ENCODE data around the gene TMEM163. TPM values are rescaled to one million over a fixed set of nuclear protein-coding genes. Genes with fewer than 3 reads are reported as not detected.

The TMEM163 gene
- total RNA-seq, 2 experiments from 2014 or later = not detected

GRCh38 chr2:134420259-134420658 lies 298.5 kb downstream of the TMEM163 start:
- ChIA-PET POLR2A (interaction anchor here (0.7 to 1.4 kb wide), 2 partner anchors 8 to 278 kb away, joined by 3 read pairs; no protein-coding TSS in a partner anchor), CTCF (interaction anchor here (1.0 kb wide), 1 partner anchor 298 kb away, joined by 3 read pairs; no protein-coding TSS in a partner anchor)
- Mint-ChIP-seq H3K27ac (no peak overlapping the region), H3K4me3 (no peak overlapping the region), H3K4me1 (ENCODE audit: low read depth) (peaks cover 4% of the 10 kb centered on the region), H3K27me3 (no peaks in the 10 kb centered on the region), H3K36me3 (ENCODE audit: low read depth) (peaks cover 11% of the 10 kb centered on the region), H3K9me3 (no peaks in the 10 kb centered on the region)
- no peak for TF ChIP-seq CTCF (IDR thresholded peaks at IDR 0.05)
- DNase-seq (no peak), ATAC-seq (no peak)
- intact Hi-C loops (cut with micrococcal nuclease) = no loop called here

- ChIA-PET CTCF (interaction anchor here (0.7 to 1.3 kb wide), 5 partner anchors 30 to 300 kb away, joined by 3 to 8 read pairs (median 3); no protein-coding TSS in a partner anchor), POLR2A (no interaction called here)
- ATAC-seq = no peak
- no peak for TF ChIP-seq CTCF (IDR thresholded peaks at IDR 0.05)
- Mint-ChIP-seq H3K27ac (no peak overlapping the region), H3K4me3 (no peak overlapping the region), H3K36me3 (ENCODE audit: low read depth) (peaks cover 6% of the 10 kb centered on the region), H3K9me3 (no peaks in the 10 kb centered on the region), H3K4me1 (ENCODE audit: low read depth) (peaks cover 4% of the 10 kb centered on the region), H3K27me3 (no peaks in the 10 kb centered on the region)
- DNase-seq = no peak
- intact Hi-C loops (cut with micrococcal nuclease) = loop anchor here (10.0 kb wide), 1 partner anchor 163 kb away; the partner anchor contains the start of gene MGAT5
Measured at GRCh38 chr2:134417968-134418582, 300.7 kb downstream of the TMEM163 start.

DNA sequence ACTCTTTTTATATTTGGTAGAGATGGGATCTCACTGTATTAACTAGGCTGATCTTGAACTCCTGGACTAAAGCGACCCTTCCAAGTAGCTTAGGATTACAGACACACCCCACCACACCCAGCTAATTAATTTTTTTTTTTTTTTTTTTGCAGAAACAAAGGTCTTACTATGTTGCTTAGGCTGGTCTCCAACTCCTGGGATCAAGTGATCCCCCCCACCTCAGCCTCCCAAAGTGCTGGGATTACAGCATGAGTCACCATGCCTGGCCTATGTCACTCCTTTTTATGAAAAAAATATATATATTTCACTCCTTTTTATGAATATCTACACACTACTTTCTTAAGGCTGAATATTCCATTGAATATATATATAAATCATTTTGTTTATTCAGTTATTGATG lies 302.2 kb downstream of the TMEM163 start:
- ChIA-PET CTCF (interaction anchor here (1.3 kb wide), 1 partner anchor 298 kb away, joined by 3 read pairs; no protein-coding TSS in a partner anchor), POLR2A (no interaction called here)
- Mint-ChIP-seq H3K4me3 (no peak overlapping the region), H3K27me3 (no peaks in the 10 kb centered on the region), H3K9me3 (no peaks in the 10 kb centered on the region), H3K27ac (no peak overlapping the region), H3K36me3 (ENCODE audit: low read depth) (peaks cover 9% of the 10 kb centered on the region), H3K4me1 (ENCODE audit: low read depth) (peaks cover 11% of the 10 kb centered on the region)
- DNase-seq (no peak), ATAC-seq (no peak)
- intact Hi-C loops (cut with micrococcal nuclease) = loop anchor here (10.0 kb wide), 1 partner anchor 162 kb away; the partner anchor contains the start of gene MGAT5
- TF ChIP-seq CTCF (IDR thresholded peaks at IDR 0.05) = no peak

- DNase-seq = no peak
- no peaks in the 10 kb centered on the region for H3K9me3 Mint-ChIP-seq
- peaks cover 17% of the 10 kb centered on the region for H3K4me1 Mint-ChIP-seq (ENCODE audit: low read depth)
- H3K27me3 Mint-ChIP-seq = no peaks in the 10 kb centered on the region
- no peak overlapping the region for H3K4me3 Mint-ChIP-seq
- no peak for TF ChIP-seq CTCF (IDR thresholded peaks at IDR 0.05)
- peaks cover 9% of the 10 kb centered on the region for H3K36me3 Mint-ChIP-seq (ENCODE audit: low read depth)
- ChIA-PET CTCF (no interaction called here), POLR2A (no interaction called here)
- H3K27ac Mint-ChIP-seq = no peak overlapping the region
- intact Hi-C loops (cut with micrococcal nuclease) = loop anchor here (10.0 kb wide), 1 partner anchor 161 kb away; the partner anchor contains the start of gene MGAT5
- ATAC-seq = no peak
Measured at GRCh38 chr2:134416018-134416417, 302.8 kb downstream of the TMEM163 start.

- DNase-seq (no peak), ATAC-seq (no peak)
- Mint-ChIP-seq H3K4me3 (no peak overlapping the region), H3K27ac (no peak overlapping the region), H3K36me3 (ENCODE audit: low read depth) (peaks cover 9% of the 10 kb centered on the region), H3K4me1 (ENCODE audit: low read depth) (peaks cover 35% of the 10 kb centered on the region), H3K27me3 (no peaks in the 10 kb centered on the region), H3K9me3 (no peaks in the 10 kb centered on the region)
- POLR2A ChIA-PET = no interaction called here
- CTCF ChIA-PET = interaction anchor here (4.4 to 5.1 kb wide), 2 partner anchors 207 to 296 kb away, joined by 26 to 114 read pairs; no protein-coding TSS in a partner anchor
- intact Hi-C loops (cut with micrococcal nuclease) = loop anchor here (2.0 to 10.0 kb wide), 2 partner anchors 159 to 295 kb away; partner anchors contain the start of gene MGAT5
- no peak for TF ChIP-seq CTCF (IDR thresholded peaks at IDR 0.05)
Measured at GRCh38 chr2:134413912-134414311, 304.9 kb downstream of the TMEM163 start.
